BLaER1 (cell line): ENCODE measurements around the gene MEIS2.

Experiments
- H3K27ac ChIP-seq: shearing (Covaris generic); formaldehyde crosslinking; 2 replicates; pipeline ENCODE4 v1.8.1; 2022
- H3K27me3 ChIP-seq: shearing (Covaris generic); formaldehyde crosslinking; 2 replicates; pipeline ENCODE4 v1.8.1; 2022
- H3K36me3 ChIP-seq: shearing (Covaris generic); formaldehyde crosslinking; 2 replicates; pipeline ENCODE4 v1.8.1; 2022
- H3K4me1 ChIP-seq: shearing (Covaris generic); formaldehyde crosslinking; 2 replicates; pipeline ENCODE4 v1.8.1; 2022
- H3K4me2 ChIP-seq: shearing (Covaris generic); formaldehyde crosslinking; 2 replicates; pipeline ENCODE4 v1.8.1; 2022
- H3K4me3 ChIP-seq: shearing (Covaris generic); formaldehyde crosslinking; 2 replicates; pipeline ENCODE4 v1.8.1; 2022
- H3K9ac ChIP-seq: shearing (Covaris generic); formaldehyde crosslinking; 2 replicates; pipeline ENCODE4 v1.8.1; 2022
- H3K9me3 ChIP-seq: shearing (Covaris generic); formaldehyde crosslinking; 2 replicates; pipeline ENCODE4 v1.8.1; 2022
- H4K20me1 ChIP-seq: shearing (Covaris generic); formaldehyde crosslinking; 2 replicates; pipeline ENCODE4 v1.8.1; 2022
- Cebpa-rat ChIP-seq: shearing (Covaris generic); IDR thresholded peaks from 2 replicates; pipeline ENCODE4 v1.8.1; 2022

MEIS2 gene

GRCh38 chr15:37115538-37115937 lies 15.2 kb upstream of the MEIS2 start:
- no peaks in the 10 kb centered on the region for H3K36me3 ChIP-seq
- no peaks in the 10 kb centered on the region for H3K9me3 ChIP-seq
- no peaks in the 10 kb centered on the region for H4K20me1 ChIP-seq
- H3K9ac ChIP-seq, result no peak overlapping the region
- H3K27me3 ChIP-seq, result peaks cover 4% of the 10 kb centered on the region; the same call in 1 of the 2 replicates
- H3K4me1 ChIP-seq, result no peaks in the 10 kb centered on the region
- H3K4me3 ChIP-seq, result no peak overlapping the region
- no peak overlapping the region for H3K4me2 ChIP-seq
- H3K27ac ChIP-seq, result no peak overlapping the region
- TF ChIP-seq Cebpa-rat, result no peak

- Histone ChIP-seq H3K9me3 (no peaks in the 10 kb centered on the region), H3K27me3 (peaks cover 27% of the 10 kb centered on the region; the same call in 1 of the 2 replicates), H3K4me3 (no peak overlapping the region), H3K4me2 (no peak overlapping the region), H3K4me1 (no peaks in the 10 kb centered on the region), H3K9ac (no peak overlapping the region), H3K27ac (no peak overlapping the region), H4K20me1 (no peaks in the 10 kb centered on the region), H3K36me3 (no peaks in the 10 kb centered on the region)
- no peak for TF ChIP-seq Cebpa-rat
Observed at GRCh38 chr15:37112971-37113670, 12.8 kb upstream of the MEIS2 start.

GRCh38 chr15:37112171-37112570 lies 11.8 kb upstream of the MEIS2 start:
- H4K20me1 ChIP-seq, result no peaks in the 10 kb centered on the region
- no peak overlapping the region for H3K4me2 ChIP-seq
- H3K9me3 ChIP-seq, result no peaks in the 10 kb centered on the region; the same call in 1 of the 2 replicates
- H3K4me3 ChIP-seq, result no peak overlapping the region
- no peak overlapping the region for H3K9ac ChIP-seq
- no peaks in the 10 kb centered on the region for H3K4me1 ChIP-seq
- H3K27ac ChIP-seq, result no peak overlapping the region
- H3K36me3 ChIP-seq, result no peaks in the 10 kb centered on the region
- H3K27me3 ChIP-seq, result peaks cover 36% of the 10 kb centered on the region
- no peak for TF ChIP-seq Cebpa-rat

- Histone ChIP-seq H3K27me3 (peaks cover 43% of the 10 kb centered on the region), H3K9me3 (no peaks in the 10 kb centered on the region; the same call in 1 of the 2 replicates)
Observed at GRCh38 chr15:37111427-37111717, 11.0 kb upstream of the MEIS2 start.

GRCh38 chr15:37109872-37110572 lies 9.7 kb upstream of the MEIS2 start:
- peaks cover 57% of the 10 kb centered on the region for H3K27me3 ChIP-seq
- H3K9me3 ChIP-seq, result no peaks in the 10 kb centered on the region; the same call in 1 of the 2 replicates
- no peaks in the 10 kb centered on the region for H3K4me1 ChIP-seq
- no peaks in the 10 kb centered on the region for H3K36me3 ChIP-seq
- H4K20me1 ChIP-seq, result no peaks in the 10 kb centered on the region
- H3K4me3 ChIP-seq, result no peak overlapping the region
- TF ChIP-seq Cebpa-rat, result no peak
- no peak overlapping the region for H3K27ac ChIP-seq
- H3K9ac ChIP-seq, result no peak overlapping the region
- no peak overlapping the region for H3K4me2 ChIP-seq

More at GRCh38 chr15:37111427-37111717, 11.0 kb upstream of the MEIS2 start:
- Histone ChIP-seq H3K36me3 (no peaks in the 10 kb centered on the region), H4K20me1 (no peaks in the 10 kb centered on the region), H3K9ac (no peak overlapping the region), H3K27ac (no peak overlapping the region), H3K4me2 (no peak overlapping the region), H3K4me1 (no peaks in the 10 kb centered on the region), H3K4me3 (no peak overlapping the region)
- TF ChIP-seq Cebpa-rat, result no peak

- Histone ChIP-seq H3K4me1 (no peaks in the 10 kb centered on the region), H3K36me3 (no peaks in the 10 kb centered on the region), H4K20me1 (no peaks in the 10 kb centered on the region; the same call in 1 of the 2 replicates), H3K4me2 (no peak overlapping the region), H3K27me3 (peaks cover 64% of the 10 kb centered on the region), H3K9ac (no peak overlapping the region), H3K27ac (no peak overlapping the region), H3K9me3 (no peaks in the 10 kb centered on the region; the same call in 1 of the 2 replicates), H3K4me3 (no peak overlapping the region)
- TF ChIP-seq Cebpa-rat, result no peak
Observed at GRCh38 chr15:37109168-37109871, 9.0 kb upstream of the MEIS2 start.

GRCh38 chr15:37108381-37109167 lies 8.2 kb upstream of the MEIS2 start:
- Histone ChIP-seq H3K9me3 (no peaks in the 10 kb centered on the region; the same call in 1 of the 2 replicates), H3K4me2 (no peak overlapping the region), H3K4me1 (no peaks in the 10 kb centered on the region), H3K27ac (no peak overlapping the region), H3K27me3 (peaks cover 71% of the 10 kb centered on the region), H3K36me3 (no peaks in the 10 kb centered on the region), H3K9ac (no peak overlapping the region), H4K20me1 (no peaks in the 10 kb centered on the region; the same call in 1 of the 2 replicates), H3K4me3 (no peak overlapping the region)
- no peak for TF ChIP-seq Cebpa-rat

GRCh38 chr15:37107744-37108380 lies 7.5 kb upstream of the MEIS2 start:
- Histone ChIP-seq H3K4me3 (no peak overlapping the region), H3K36me3 (no peaks in the 10 kb centered on the region), H4K20me1 (peaks cover under 1% of the 10 kb centered on the region; the same call in 1 of the 2 replicates), H3K9me3 (no peaks in the 10 kb centered on the region; the same call in 1 of the 2 replicates), H3K27me3 (peaks cover 78% of the 10 kb centered on the region), H3K9ac (no peak overlapping the region), H3K4me1 (no peaks in the 10 kb centered on the region), H3K27ac (no peak overlapping the region), H3K4me2 (no peak overlapping the region)
- TF ChIP-seq Cebpa-rat, result no peak
